ENCODE data around the gene LRRC36.

DNA sequence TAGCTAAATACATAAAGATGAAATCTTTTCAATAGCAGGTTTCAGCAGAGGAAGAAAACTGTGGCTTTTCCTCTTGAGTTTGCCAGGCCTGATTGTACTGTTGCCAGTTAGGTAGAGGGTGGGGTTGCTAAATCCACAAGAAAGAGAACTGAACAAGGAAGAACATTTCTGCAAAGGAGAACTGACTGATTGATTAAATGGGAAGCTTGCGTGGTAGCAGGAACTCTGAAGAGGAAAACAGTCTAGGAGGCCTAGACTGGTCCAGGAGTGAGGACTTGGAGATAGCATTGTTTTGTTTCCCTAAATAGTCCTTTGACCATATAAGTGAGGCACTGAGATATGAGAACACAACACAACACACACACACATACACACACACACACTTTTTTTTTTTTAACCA is 18.8 kb downstream of the LRRC36 start:
- TF ChIP-seq, protein P1, sequence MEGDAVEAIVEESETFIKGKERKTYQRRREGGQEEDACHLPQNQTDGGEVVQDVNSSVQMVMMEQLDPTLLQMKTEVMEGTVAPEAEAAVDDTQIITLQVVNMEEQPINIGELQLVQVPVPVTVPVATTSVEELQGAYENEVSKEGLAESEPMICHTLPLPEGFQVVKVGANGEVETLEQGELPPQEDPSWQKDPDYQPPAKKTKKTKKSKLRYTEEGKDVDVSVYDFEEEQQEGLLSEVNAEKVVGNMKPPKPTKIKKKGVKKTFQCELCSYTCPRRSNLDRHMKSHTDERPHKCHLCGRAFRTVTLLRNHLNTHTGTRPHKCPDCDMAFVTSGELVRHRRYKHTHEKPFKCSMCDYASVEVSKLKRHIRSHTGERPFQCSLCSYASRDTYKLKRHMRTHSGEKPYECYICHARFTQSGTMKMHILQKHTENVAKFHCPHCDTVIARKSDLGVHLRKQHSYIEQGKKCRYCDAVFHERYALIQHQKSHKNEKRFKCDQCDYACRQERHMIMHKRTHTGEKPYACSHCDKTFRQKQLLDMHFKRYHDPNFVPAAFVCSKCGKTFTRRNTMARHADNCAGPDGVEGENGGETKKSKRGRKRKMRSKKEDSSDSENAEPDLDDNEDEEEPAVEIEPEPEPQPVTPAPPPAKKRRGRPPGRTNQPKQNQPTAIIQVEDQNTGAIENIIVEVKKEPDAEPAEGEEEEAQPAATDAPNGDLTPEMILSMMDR (IDR thresholded peaks at IDR 0.05; ENCODE audit: extremely low read depth in 1 of 2, insufficient read depth in 1 of 2, low read depth in 1 of 2, low read length in 2 of 2) = no peak
- TF ChIP-seq POLR2A (IDR thresholded peaks at IDR 0.05; ENCODE audit: low read depth, low read length) (no peak), EZH2 (IDR thresholded peaks at IDR 0.05; ENCODE audit: borderline replicate concordance, low read depth, low read length, severe bottlenecking) (no peak), JUN (IDR thresholded peaks at IDR 0.05; ENCODE audit: borderline replicate concordance, insufficient read depth, insufficient read length, low read depth) (no peak), POLR2AphosphoS5 (IDR thresholded peaks at IDR 0.05; ENCODE audit: insufficient read depth, low read depth, low read length) (no peak), MYC (IDR thresholded peaks at IDR 0.05; ENCODE audit: low read depth, low read length) (no peak), FOS (IDR thresholded peaks at IDR 0.05; ENCODE audit: borderline replicate concordance, insufficient read depth, low read length) (no peak), GATA2 (IDR thresholded peaks at IDR 0.05; ENCODE audit: insufficient read depth, insufficient read length, low read depth, low read length) (no peak)
- TF ChIP-seq, protein P2, sequence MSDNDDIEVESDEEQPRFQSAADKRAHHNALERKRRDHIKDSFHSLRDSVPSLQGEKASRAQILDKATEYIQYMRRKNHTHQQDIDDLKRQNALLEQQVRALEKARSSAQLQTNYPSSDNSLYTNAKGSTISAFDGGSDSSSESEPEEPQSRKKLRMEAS (IDR thresholded peaks at IDR 0.05; ENCODE audit: insufficient read depth, insufficient read length) = no peak
